ENCODE results near the gene KAT2B. TPM values are rescaled to one million over a fixed set of nuclear protein-coding genes. Genes with fewer than 3 reads are reported as not detected.

Gene KAT2B
- total and polyA plus RNA-seq, 2 of the 8 experiments (the other 6 are each of a cell fraction or from before 2014, with no cell fraction given) = 0.24 to 0.91 TPM

DNA sequence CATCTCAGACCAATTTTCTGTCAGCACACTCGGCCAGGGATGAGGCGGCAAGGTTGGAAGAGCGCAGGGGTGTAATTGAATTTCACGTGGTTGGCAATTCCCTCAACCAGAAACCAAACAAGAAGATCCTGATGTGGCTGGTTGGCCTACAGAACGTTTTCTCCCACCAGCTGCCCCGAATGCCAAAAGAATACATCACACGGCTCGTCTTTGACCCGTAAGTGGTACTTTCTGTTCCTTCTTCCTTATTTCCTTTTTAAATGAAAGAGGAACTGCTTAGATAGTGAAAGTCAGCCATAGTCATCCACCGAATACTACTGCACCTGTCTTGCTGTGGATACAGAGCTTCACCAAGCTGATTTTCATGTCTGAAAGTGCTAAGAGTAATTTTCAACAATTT is 85.7 kb downstream of the KAT2B start:
- FAIRE-seq = no peak
- H2AFZ ChIP-seq (ENCODE audit: low read length) = no peak overlapping the region
- H3K4ac ChIP-seq (replicated peaks; ENCODE audit: insufficient read length, low read depth, low read length) = no peak overlapping the region
- no peak overlapping the region for H3K27ac ChIP-seq (ENCODE audit: low read depth, low read length)
- H4K5ac ChIP-seq (ENCODE audit: insufficient read length, low read depth, low read length) = no peak overlapping the region
- no peak overlapping the region for H2BK120ac ChIP-seq (replicated peaks; ENCODE audit: low read depth, low read length)
- no peaks in the 10 kb centered on the region for H3K36me3 ChIP-seq (ENCODE audit: control insufficient read depth in 2 of 4, insufficient read depth in 4 of 4, low read length in 3 of 4)
- H4K20me1 ChIP-seq (replicated peaks in 1 of 2; ENCODE audit: control insufficient read depth in 1 of 2, insufficient read depth in 2 of 2, low read length in 2 of 2) = no peaks in the 10 kb centered on the region
- H3K18ac ChIP-seq (ENCODE audit: extremely low read depth, low read length) = no peak overlapping the region
- no peak overlapping the region for H2BK12ac ChIP-seq (ENCODE audit: low read depth, low read length)
- no peak overlapping the region for H4K91ac ChIP-seq (replicated peaks; ENCODE audit: insufficient read length, low read length)
- no peak overlapping the region for H3K4me2 ChIP-seq (ENCODE audit: insufficient read depth in 1 of 2, low read depth in 2 of 2, low read length in 2 of 2)
- H3K9ac ChIP-seq (replicated peaks in 1 of 4; ENCODE audit: extremely low read depth in 1 of 4, low read depth in 3 of 4, low read length in 3 of 4) = no peak overlapping the region
- 91% methylated on average over 10 of the region's 10 CpGs; no CpG with 5 or more reads in 1 of the 2 experiments for WGBS, 2 experiments (ENCODE audit: extremely low coverage in 1 of 2, insufficient coverage in 1 of 2, insufficient read length in 1 of 2, insufficient replicate concordance in 2 of 2, low coverage in 1 of 2, low lambda C conversion rate in 2 of 2, missing lambda C conversion rate in 1 of 2)
- no peak overlapping the region for H3K56ac ChIP-seq (replicated peaks; ENCODE audit: insufficient read length, low read depth, low read length)
- ChIA-PET POLR2A (ENCODE audit: partially characterized antibody) (no interaction called here), CTCF (ENCODE audit: partially characterized antibody) (interaction anchor here (1.0 kb wide), 1 partner anchor 84 kb away, joined by 3 read pairs; no protein-coding TSS in a partner anchor)
- TF ChIP-seq TAF1 (IDR thresholded peaks at IDR 0.05; ENCODE audit: low read depth, low read length) = no peak
- TF ChIP-seq SRF (IDR thresholded peaks at IDR 0.05; ENCODE audit: low read depth, low read length) = no peak
- TF ChIP-seq SIX5 (IDR thresholded peaks at IDR 0.05; ENCODE audit: low read depth, low read length) = no peak
- H3K79me2 ChIP-seq (ENCODE audit: control insufficient read depth in 1 of 2, insufficient read depth in 2 of 2, low read length in 2 of 2) = no peaks in the 10 kb centered on the region
- H2BK15ac ChIP-seq (ENCODE audit: low read length) = no peak overlapping the region
- H3K14ac ChIP-seq (ENCODE audit: insufficient read length) = no peak overlapping the region
- DNase-seq (ENCODE audit: low read depth in 1 of 2, low spot score in 2 of 2) = no peak
- H3K23ac ChIP-seq (ENCODE audit: insufficient read length) = no peak overlapping the region
- no peak overlapping the region for H2AK5ac ChIP-seq (ENCODE audit: low read depth, low read length)
- no peaks in the 10 kb centered on the region for H3K9me3 ChIP-seq (ENCODE audit: insufficient read depth in 2 of 2, low read depth in 1 of 2, low read length in 1 of 2)
- no peaks in the 10 kb centered on the region for H3K27me3 ChIP-seq (replicated peaks in 1 of 4; ENCODE audit: control insufficient read depth in 3 of 4, extremely low read depth in 1 of 4, insufficient read depth in 3 of 4, low read length in 3 of 4)
- H2BK20ac ChIP-seq (ENCODE audit: low read length) = no peak overlapping the region
- H3K23me2 ChIP-seq (ENCODE audit: low read depth, low read length) = no peaks in the 10 kb centered on the region; the same call in 1 of the 2 replicates
- no peak overlapping the region for H2BK5ac ChIP-seq (ENCODE audit: low read depth, low read length)
- no peak overlapping the region; the same call in 1 of the 2 replicates for H4K8ac ChIP-seq (ENCODE audit: extremely low read depth, insufficient read depth, low read length)
- no peaks in the 10 kb centered on the region for H3K79me1 ChIP-seq (ENCODE audit: low read depth, low read length)
- H3K4me1 ChIP-seq (replicated peaks in 1 of 4; ENCODE audit: control insufficient read depth in 3 of 4, insufficient read depth in 4 of 4, low read length in 3 of 4) = no peaks in the 10 kb centered on the region
- no peak overlapping the region for H3K4me3 ChIP-seq (ENCODE audit: extremely low read depth in 1 of 4, insufficient read depth in 2 of 4, low read depth in 3 of 4, low read length in 4 of 4)
